Measurements from ENCODE around the gene LIM2.

The LIM2 gene

DNA sequence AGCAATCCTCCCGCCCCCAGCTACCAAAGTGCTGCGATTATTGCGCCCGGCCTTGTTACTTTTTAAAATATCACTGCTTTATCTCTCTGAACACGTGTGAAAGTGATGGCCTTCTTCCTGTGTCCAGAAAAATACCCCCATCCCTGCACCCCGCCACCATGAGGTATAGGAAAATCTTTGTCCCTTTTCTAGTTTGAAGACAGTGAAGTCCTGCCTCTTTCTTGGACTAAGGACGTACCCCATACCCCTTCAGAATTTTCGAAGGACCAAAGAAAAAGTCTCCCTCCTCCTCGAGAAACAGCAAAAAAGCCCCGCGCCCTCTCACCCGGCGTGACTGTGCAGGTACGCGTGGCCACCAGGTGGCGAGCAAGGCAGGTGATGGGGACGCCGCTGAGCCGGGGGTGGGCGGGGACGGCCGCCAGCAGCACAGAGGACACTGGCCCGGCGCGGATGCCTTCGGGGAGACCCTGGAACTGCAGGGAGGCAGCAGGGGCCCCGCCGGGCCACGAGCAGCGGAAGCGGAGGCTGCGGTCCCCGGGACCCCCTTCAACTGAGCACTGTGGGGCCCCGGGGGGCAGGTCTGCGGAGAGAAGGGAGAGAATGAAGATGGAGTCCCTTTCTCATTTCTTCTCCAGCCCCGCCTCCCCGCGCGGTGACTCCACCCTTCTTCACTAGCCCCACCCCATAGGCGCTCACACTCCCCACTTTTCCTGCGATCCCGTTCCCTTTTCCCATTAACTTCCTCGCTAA is 49.0 kb downstream of the LIM2 start:
- peak overlapping the region in 1 of 2 experiments; percentile 43 for H3K27ac ChIP-seq (ENCODE audit: insufficient read depth in 1 of 2, low read depth in 1 of 2, low read length in 2 of 2, poor library complexity in 1 of 2, severe bottlenecking in 2 of 2)

GRCh38 chr19:51337861-51338562 is 49.8 kb downstream of the LIM2 start:
- H3K4me3 ChIP-seq (ENCODE audit: control insufficient read depth in 1 of 7, extremely low read depth in 1 of 7, insufficient read depth in 4 of 7, low read depth in 2 of 7, low read length in 6 of 7): peak overlapping the region in 4 of 7 experiments; percentile 66 to 83 (median 78)
- H3K27me3 ChIP-seq (replicated peaks in 2 of 5; ENCODE audit: control insufficient read depth in 4 of 5, insufficient read depth in 5 of 5, low read length in 4 of 5): peaks cover 0 to 18% (median 4%) of the 10 kb centered on the region in 5 experiments
- H3K27ac ChIP-seq (ENCODE audit: insufficient read depth in 1 of 2, low read depth in 1 of 2, low read length in 2 of 2, poor library complexity in 1 of 2, severe bottlenecking in 2 of 2): no peak overlapping the region
- H3K9me3 ChIP-seq (ENCODE audit: control extremely low read depth in 1 of 5, control insufficient read depth in 4 of 5, insufficient read depth in 2 of 5, low read depth in 1 of 5, low read length in 4 of 5): no peaks in the 10 kb centered on the region
- no peak for DNase-seq
- ChIA-PET CTCF (interaction anchor here (0.7 to 2.1 kb wide), 14 partner anchors 10 to 322 kb away, joined by 3 to 7 read pairs (median 3); partner anchors contain the start of gene NKG7), POLR2A (no interaction called here)
- peaks cover 0 to 22% (median 21%) of the 10 kb centered on the region in 4 experiments for H3K4me1 ChIP-seq (ENCODE audit: control extremely low read depth in 1 of 4, control insufficient read depth in 4 of 4, insufficient read depth in 4 of 4, low read length in 3 of 4)
- H3K36me3 ChIP-seq (ENCODE audit: control insufficient read depth in 4 of 4, insufficient read depth in 4 of 4, low read length in 3 of 4): no peaks in the 10 kb centered on the region
- 89% methylated on average over 17 of the region's 19 CpGs for WGBS (ENCODE audit: insufficient coverage)

More for the DNA sequence above, 49.0 kb downstream of the LIM2 start:
- H3K4me3 ChIP-seq (ENCODE audit: control insufficient read depth in 1 of 7, extremely low read depth in 1 of 7, insufficient read depth in 4 of 7, low read depth in 2 of 7, low read length in 6 of 7): peak overlapping the region; percentile 39 to 83 (median 74)
- peaks cover 0 to 18% (median 4%) of the 10 kb centered on the region in 5 experiments for H3K27me3 ChIP-seq (replicated peaks in 2 of 5; ENCODE audit: control insufficient read depth in 4 of 5, insufficient read depth in 5 of 5, low read length in 4 of 5)
- no peaks in the 10 kb centered on the region for H3K9me3 ChIP-seq (ENCODE audit: control extremely low read depth in 1 of 5, control insufficient read depth in 4 of 5, insufficient read depth in 2 of 5, low read depth in 1 of 5, low read length in 4 of 5)
- POLR2A ChIA-PET: no interaction called here
- under 1% methylated on average over 32 of the region's 43 CpGs for WGBS (ENCODE audit: insufficient coverage)
- CTCF ChIA-PET: interaction anchor here (0.7 to 2.1 kb wide), 17 partner anchors 11 to 322 kb away, joined by 3 to 7 read pairs (median 3); partner anchors contain the start of gene NKG7
- peak; percentile 81 to 90 (median 90) for DNase-seq
- H3K4me1 ChIP-seq (ENCODE audit: control extremely low read depth in 1 of 4, control insufficient read depth in 4 of 4, insufficient read depth in 4 of 4, low read length in 3 of 4): peaks cover 0 to 22% (median 21%) of the 10 kb centered on the region in 4 experiments
- no peaks in the 10 kb centered on the region for H3K36me3 ChIP-seq (ENCODE audit: control insufficient read depth in 4 of 4, insufficient read depth in 4 of 4, low read length in 3 of 4)

DNA sequence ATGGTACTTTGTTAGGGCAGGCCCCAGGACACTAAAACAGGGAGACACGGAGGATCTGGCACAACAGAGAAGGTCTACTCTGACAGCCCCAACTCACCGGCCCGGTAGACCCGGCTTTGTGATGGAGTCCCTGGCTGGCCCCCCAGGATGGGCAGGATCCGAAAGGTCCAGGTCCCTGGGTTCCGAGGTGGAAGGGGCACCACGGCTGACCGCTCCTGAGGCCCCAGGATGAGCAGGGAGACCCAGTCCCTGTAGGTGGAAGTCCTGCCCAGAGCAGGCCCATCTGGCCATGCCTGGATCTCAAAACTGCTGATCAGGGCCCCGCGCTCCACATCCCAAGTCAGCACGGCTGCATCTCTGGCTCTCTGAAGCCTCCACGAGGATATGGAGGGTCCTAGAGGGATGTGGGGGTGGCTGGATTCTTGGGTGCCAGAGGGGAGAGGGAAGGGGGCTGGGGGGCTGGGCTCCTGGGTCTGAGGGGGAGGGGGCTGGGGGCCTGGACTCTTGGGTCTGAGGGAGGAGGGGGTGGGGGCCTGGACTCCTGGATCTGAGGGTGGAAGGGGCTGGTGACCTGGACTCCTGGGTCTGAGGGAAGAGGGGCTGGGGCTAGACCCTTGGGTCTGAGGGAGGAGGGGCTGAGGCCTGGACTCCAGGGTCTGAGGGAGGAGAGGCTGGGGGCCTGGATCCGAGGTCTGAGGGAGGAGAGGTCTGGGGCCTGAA is 50.5 kb downstream of the LIM2 start:
- peaks cover 0 to 18% (median 4%) of the 10 kb centered on the region in 5 experiments for H3K27me3 ChIP-seq (replicated peaks in 2 of 5; ENCODE audit: control insufficient read depth in 4 of 5, insufficient read depth in 5 of 5, low read length in 4 of 5)
- POLR2A ChIA-PET: no interaction called here
- H3K4me1 ChIP-seq (ENCODE audit: control extremely low read depth in 1 of 4, control insufficient read depth in 4 of 4, insufficient read depth in 4 of 4, low read length in 3 of 4): peaks cover 0 to 22% (median 21%) of the 10 kb centered on the region in 4 experiments
- H3K9me3 ChIP-seq (ENCODE audit: control extremely low read depth in 1 of 5, control insufficient read depth in 4 of 5, insufficient read depth in 2 of 5, low read depth in 1 of 5, low read length in 4 of 5): no peaks in the 10 kb centered on the region
- 94% methylated on average over 12 of the region's 13 CpGs for WGBS (ENCODE audit: insufficient coverage)
- CTCF ChIA-PET: interaction anchor here (0.8 to 2.1 kb wide), 11 partner anchors 10 to 320 kb away, joined by 3 to 7 read pairs (median 3); partner anchors contain the start of gene NKG7
- H3K36me3 ChIP-seq (ENCODE audit: control insufficient read depth in 4 of 4, insufficient read depth in 4 of 4, low read length in 3 of 4): no peaks in the 10 kb centered on the region
- H3K27ac ChIP-seq (ENCODE audit: insufficient read depth in 1 of 2, low read depth in 1 of 2, low read length in 2 of 2, poor library complexity in 1 of 2, severe bottlenecking in 2 of 2): no peak overlapping the region
- no peak overlapping the region for H3K4me3 ChIP-seq (ENCODE audit: control insufficient read depth in 1 of 7, extremely low read depth in 1 of 7, insufficient read depth in 4 of 7, low read depth in 2 of 7, low read length in 6 of 7)
- DNase-seq: no peak

GRCh38 chr19:51333836-51334460 is 53.8 kb downstream of the LIM2 start:
- peaks cover 0 to 8% (median 8%) of the 10 kb centered on the region in 4 experiments for H3K4me1 ChIP-seq (ENCODE audit: control extremely low read depth in 1 of 4, control insufficient read depth in 4 of 4, insufficient read depth in 4 of 4, low read length in 3 of 4)
- POLR2A ChIA-PET: no interaction called here
- DNase-seq: no peak
- CTCF ChIA-PET: interaction anchor here (1.5 kb wide), 1 partner anchor 133 kb away, joined by 3 read pairs; no protein-coding TSS in a partner anchor
- no peaks in the 10 kb centered on the region for H3K36me3 ChIP-seq (ENCODE audit: control insufficient read depth in 4 of 4, insufficient read depth in 4 of 4, low read length in 3 of 4)
- no peak overlapping the region for H3K27ac ChIP-seq (ENCODE audit: insufficient read depth in 1 of 2, low read depth in 1 of 2, low read length in 2 of 2, poor library complexity in 1 of 2, severe bottlenecking in 2 of 2)
- H3K9me3 ChIP-seq (ENCODE audit: control extremely low read depth in 1 of 5, control insufficient read depth in 4 of 5, insufficient read depth in 2 of 5, low read depth in 1 of 5, low read length in 4 of 5): peaks cover 0 to 4% (median 2%) of the 10 kb centered on the region in 5 experiments
- WGBS (ENCODE audit: insufficient coverage): 93% methylated on average over 13 of the region's 13 CpGs
- peaks cover 0 to 9% (median 0%) of the 10 kb centered on the region in 5 experiments for H3K27me3 ChIP-seq (replicated peaks in 2 of 5; ENCODE audit: control insufficient read depth in 4 of 5, insufficient read depth in 5 of 5, low read length in 4 of 5)
- H3K4me3 ChIP-seq (ENCODE audit: control insufficient read depth in 1 of 7, extremely low read depth in 1 of 7, insufficient read depth in 4 of 7, low read depth in 2 of 7, low read length in 6 of 7): no peak overlapping the region

DNA sequence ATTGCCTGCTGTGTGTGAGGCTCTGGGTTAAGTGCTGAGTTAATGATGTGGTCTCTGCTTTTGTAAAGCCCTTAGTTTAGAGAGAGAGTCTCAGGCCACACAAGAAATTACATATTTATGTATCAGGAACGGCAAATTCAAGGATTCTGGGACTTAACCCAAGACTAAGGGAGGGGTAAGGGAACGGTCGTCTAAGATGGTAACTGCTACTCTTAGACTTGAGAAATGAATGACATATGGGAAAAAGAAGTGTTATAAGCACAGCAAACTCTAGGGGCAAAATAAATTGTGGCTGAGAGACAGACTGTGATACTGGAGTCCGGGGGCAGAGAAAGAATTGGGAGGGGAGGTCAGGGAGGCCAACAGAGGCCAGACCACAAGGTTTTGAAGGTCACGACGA is 56.1 kb downstream of the LIM2 start:
- POLR2A ChIA-PET: no interaction called here
- WGBS (ENCODE audit: insufficient coverage): 100% methylated on average over 6 of the region's 6 CpGs
- peaks cover 0 to 29% (median 7%) of the 10 kb centered on the region in 5 experiments for H3K27me3 ChIP-seq (replicated peaks in 2 of 5; ENCODE audit: control insufficient read depth in 4 of 5, insufficient read depth in 5 of 5, low read length in 4 of 5)
- H3K4me3 ChIP-seq (ENCODE audit: control insufficient read depth in 1 of 7, extremely low read depth in 1 of 7, insufficient read depth in 4 of 7, low read depth in 2 of 7, low read length in 6 of 7): no peak overlapping the region
- peaks cover 0 to 4% (median 2%) of the 10 kb centered on the region in 5 experiments for H3K9me3 ChIP-seq (ENCODE audit: control extremely low read depth in 1 of 5, control insufficient read depth in 4 of 5, insufficient read depth in 2 of 5, low read depth in 1 of 5, low read length in 4 of 5)
- H3K27ac ChIP-seq (ENCODE audit: insufficient read depth in 1 of 2, low read depth in 1 of 2, low read length in 2 of 2, poor library complexity in 1 of 2, severe bottlenecking in 2 of 2): no peak overlapping the region
- CTCF ChIA-PET: interaction anchor here (0.6 to 1.5 kb wide), 3 partner anchors 10 to 485 kb away, joined by 3 read pairs; partner anchors contain the start of gene VSIG10L
- peaks cover 0 to 16% (median 14%) of the 10 kb centered on the region in 4 experiments for H3K4me1 ChIP-seq (ENCODE audit: control extremely low read depth in 1 of 4, control insufficient read depth in 4 of 4, insufficient read depth in 4 of 4, low read length in 3 of 4)
- no peak for DNase-seq
- H3K36me3 ChIP-seq (ENCODE audit: control insufficient read depth in 4 of 4, insufficient read depth in 4 of 4, low read length in 3 of 4): no peaks in the 10 kb centered on the region

GRCh38 chr19:51331193-51331592 is 56.6 kb downstream of the LIM2 start:
- H3K9me3 ChIP-seq (ENCODE audit: control extremely low read depth in 1 of 5, control insufficient read depth in 4 of 5, insufficient read depth in 2 of 5, low read depth in 1 of 5, low read length in 4 of 5): peaks cover 0 to 4% (median 2%) of the 10 kb centered on the region in 5 experiments
- peaks cover 0 to 19% (median 16%) of the 10 kb centered on the region in 4 experiments for H3K4me1 ChIP-seq (ENCODE audit: control extremely low read depth in 1 of 4, control insufficient read depth in 4 of 4, insufficient read depth in 4 of 4, low read length in 3 of 4)
- no peak for DNase-seq
- H3K36me3 ChIP-seq (ENCODE audit: control insufficient read depth in 4 of 4, insufficient read depth in 4 of 4, low read length in 3 of 4): no peaks in the 10 kb centered on the region
- CTCF ChIA-PET: interaction anchor here (0.6 to 1.5 kb wide), 2 partner anchors 36 to 485 kb away, joined by 3 read pairs; no protein-coding TSS in a partner anchor
- POLR2A ChIA-PET: no interaction called here
- peaks cover under 1 to 34% (median 9%) of the 10 kb centered on the region in 5 experiments for H3K27me3 ChIP-seq (replicated peaks in 2 of 5; ENCODE audit: control insufficient read depth in 4 of 5, insufficient read depth in 5 of 5, low read length in 4 of 5)
- H3K27ac ChIP-seq (ENCODE audit: insufficient read depth in 1 of 2, low read depth in 1 of 2, low read length in 2 of 2, poor library complexity in 1 of 2, severe bottlenecking in 2 of 2): no peak overlapping the region
- H3K4me3 ChIP-seq (ENCODE audit: control insufficient read depth in 1 of 7, extremely low read depth in 1 of 7, insufficient read depth in 4 of 7, low read depth in 2 of 7, low read length in 6 of 7): no peak overlapping the region
- WGBS (ENCODE audit: insufficient coverage): 95% methylated on average over 2 of the region's 3 CpGs

All from common myeloid progenitor, CD34-positive (primary cell).